ENCODE results near the gene ADGRV1.
"Not testable (repeated sequence)": the region's sequence is repeated elsewhere in the genome, so short reads cannot be mapped to it uniquely, and the experiment has no call there.

Gene ADGRV1

DNA sequence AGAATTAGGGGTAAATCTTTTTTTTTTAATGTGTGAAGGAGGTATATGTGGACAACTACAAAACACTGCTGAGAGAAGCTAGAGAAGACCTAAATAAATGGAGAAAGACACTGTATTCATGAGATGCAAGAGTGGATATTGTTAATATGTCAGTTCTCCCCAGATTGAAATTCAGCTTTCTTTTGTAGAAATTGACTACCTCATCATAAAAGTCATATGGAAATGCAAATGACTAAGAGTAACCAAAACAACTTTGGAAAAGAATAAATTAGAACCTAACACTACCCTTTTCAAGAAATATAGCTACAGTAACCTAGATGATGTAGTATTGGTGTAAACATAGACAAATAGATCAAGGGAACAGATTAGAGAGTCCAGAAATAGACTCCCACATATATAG, 400.7 kb downstream of the ADGRV1 start:
- no peak for DNase-seq

DNA sequence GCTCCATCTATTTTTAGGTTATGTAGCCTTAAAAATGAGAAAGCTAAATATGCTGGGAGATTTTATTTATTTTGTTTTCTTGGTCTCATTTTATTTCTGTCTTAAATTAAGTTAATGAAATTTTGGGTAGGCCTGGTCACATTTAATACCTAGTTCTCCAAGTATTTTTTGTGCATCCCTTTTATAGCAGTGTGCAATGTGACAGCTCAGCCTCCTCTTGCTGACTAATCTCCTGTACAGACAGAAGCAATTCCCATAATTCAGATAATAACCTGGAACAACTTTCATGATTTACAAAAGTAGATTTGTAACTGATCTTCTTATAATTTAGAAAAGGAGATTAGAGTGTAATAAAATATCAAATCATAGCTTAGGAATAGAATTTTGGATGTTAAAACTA, 403.9 kb downstream of the ADGRV1 start:
- DNase-seq = no peak

DNA sequence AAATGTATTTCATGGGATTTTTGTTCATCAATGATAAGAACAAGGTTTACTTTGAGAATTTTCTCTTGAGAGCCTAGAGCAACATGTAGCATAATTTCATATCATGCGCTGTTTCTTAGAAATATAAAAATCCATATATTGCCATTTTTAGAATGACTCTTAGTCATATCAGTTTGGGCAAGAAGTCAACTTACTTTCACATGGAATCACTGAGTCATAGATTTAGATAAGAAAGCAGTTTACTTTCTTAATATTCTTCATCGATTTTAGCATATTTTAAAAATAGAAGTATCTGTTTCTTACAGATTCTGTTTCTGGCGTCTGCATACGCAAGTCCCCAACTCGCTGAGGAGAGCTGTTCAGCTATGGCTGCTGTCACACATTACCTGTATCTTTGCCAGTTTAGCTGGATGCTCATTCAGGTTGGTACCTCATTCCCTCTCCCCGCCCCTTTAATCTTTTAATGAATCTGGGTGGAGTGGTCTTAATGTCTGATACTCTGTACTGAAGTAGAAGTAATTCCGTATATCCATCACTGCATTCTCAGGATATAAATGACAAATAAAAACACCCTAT, 406.6 kb downstream of the ADGRV1 start:
- DNase-seq = no peak

DNA sequence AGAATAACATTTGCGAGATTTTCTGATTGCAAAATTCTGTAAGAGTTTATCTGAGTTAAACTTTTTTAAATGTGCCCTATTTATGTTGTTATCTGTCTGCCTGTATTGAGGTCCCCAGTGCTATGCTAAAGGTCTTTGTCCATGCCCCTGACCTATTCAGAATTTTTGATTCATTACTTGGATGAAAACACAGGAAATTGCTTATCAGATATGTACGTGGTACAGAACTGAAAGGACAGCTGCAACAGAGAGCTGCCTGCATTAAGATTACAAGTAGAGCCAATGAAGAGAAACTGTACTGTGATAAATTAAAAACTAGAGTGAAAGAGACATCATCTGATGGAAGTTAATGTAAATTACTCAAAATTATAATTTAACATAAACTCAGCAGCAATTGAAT, 408.8 kb downstream of the ADGRV1 start:
- DNase-seq = no peak

DNA sequence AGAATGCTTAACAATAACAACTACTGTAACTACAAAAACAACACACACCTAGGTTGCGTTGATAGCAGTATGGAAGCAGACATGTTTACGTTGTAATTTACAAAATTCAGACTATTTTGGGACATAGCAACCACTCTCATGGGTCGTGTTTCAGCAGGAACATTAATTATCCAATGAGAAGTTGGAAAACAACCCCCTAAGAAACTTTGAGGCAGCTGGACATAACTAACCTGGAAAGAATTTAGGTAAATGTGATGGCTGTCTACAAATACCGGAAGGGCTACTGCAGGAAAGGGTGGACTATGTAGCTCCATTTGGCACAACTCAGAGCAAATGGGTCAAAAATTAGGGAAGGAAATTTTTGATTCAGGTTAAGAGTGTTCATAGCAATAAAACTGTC, 409.3 kb downstream of the ADGRV1 start:
- DNase-seq = no peak

DNA sequence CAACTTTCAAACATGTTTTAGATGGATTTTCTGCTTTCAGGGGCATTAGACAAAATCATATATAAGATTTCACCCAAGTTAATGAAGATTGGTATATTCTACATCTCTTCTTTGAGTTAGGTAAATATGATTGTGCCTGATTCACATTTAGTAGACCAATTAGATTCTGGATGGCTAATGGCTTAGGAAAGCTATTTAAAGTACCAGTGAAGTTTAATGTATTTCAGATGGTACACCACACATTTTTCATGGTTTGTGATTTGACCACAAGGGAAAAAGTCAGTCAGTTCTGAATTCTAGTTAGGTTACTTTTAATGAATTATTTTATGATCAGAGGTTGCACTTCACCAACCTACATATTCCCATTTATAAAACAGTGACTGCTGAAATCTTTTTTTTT, 409.7 kb downstream of the ADGRV1 start:
- DNase-seq = no peak

DNA sequence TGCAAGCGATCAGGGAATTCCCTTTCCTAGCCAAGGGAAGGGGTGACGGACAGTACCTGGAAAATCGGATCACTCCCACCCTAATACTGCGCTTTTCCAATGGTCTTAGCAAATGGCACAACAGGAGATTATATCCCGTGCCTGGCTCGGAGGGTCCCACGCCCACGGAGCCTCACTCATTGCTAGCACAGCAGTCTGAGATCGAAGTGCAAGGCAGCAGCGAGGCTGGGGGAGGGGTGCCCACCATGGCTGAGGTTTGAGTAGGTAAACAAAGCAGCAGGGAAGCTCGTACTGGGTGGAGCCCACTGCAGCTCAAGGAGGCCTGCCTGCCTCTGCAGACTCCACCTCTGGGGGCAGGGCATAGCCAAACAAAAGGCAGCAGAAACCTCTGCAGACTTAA, 411.3 kb downstream of the ADGRV1 start:
- DNase-seq = not testable (repeated sequence)

DNA sequence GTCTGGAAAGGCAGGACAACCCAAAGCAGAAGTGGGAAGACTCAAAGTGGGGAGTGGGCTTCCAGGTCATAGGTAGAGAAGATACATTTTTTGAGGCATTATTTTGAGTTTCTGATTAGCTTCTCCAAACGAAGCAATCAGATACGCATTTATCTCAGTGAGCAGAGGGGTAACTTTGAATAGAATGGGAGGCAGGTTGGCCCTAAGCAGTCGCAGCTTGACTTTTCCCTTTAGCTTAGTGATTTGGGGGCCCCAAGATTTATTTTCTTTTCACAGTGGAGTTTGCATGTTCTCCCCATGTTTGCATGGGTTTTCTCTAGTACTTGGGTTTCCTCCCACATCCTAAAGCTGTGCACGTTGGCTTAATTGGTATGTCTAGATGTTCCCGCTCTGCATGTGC, 422.6 kb downstream of the ADGRV1 start:
- DNase-seq = no peak

DNA sequence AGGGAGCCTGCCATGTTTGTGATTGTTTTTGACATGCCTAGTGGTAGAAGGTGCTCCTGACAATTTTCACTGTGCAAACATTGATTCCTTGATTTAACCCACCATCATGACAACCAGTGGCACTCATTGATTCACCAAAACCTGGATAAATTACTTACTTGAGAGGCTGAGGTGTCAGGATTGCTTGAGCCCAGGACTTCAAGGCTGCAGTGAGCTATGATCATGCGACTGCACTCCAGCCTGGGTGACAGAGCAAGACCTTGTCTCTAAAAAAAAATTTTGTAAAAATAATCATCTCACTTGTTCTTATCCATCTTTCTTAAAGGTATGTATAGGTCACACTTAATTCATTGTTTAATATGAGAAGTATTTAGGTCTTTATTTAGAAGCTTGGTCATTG, 423.2 kb downstream of the ADGRV1 start:
- DNase-seq = no peak

DNA sequence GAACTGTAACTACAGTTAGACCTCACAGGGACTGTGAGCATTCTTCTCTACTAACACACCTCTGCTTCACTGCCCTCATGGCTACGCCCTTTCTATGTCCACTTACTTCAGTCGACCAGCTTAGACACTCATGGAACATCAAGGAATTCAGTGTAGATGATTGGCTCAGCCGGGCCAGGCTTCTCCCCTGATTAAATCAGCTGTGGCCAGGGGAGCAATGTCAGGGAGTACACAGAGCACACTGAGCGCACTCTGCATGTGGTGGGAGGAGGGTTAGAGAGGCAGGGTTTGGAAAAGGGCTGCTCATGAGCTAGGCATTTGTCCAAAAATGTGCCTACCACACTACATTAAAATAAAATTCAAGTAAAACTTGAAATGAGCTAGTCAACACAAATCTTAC, 424.0 kb downstream of the ADGRV1 start:
- DNase-seq = no peak

DNA sequence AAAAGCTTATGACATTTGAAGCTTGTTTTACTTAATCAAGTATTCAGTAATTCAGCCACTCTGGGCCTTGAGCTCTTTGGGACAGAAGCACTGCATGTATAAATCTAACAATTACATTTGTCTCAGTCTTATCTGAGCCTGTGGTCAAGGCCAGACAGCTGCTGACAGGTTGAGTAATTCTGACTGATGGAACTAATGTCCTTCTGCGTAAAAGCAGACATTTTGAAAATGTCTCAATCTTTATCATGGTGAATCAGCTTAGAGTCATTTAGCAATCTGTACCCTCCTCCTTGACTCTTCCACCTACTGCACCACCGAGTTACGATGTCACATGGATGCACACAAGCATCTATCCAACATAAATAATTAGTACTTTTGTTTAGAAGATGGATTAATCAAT, 424.6 kb downstream of the ADGRV1 start:
- DNase-seq = no peak

DNA sequence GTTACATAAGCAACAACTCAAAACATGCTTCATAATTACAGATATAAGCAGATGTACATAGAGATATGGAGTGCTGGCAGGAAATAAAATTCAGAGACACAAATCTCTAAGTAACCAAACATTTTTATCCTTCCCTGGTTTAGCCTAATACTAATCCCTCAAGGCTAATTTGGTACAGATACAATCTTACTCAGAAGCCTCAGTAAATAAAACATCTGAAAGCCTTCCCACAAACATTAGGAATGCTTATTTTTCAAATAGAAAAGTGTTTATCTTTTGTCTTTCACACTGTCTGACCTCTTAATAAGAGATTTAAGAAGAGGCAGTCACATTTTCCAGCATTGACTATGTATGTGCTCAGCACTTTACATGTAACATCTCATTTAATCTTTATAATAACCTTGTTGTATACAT, 425.1 kb downstream of the ADGRV1 start:
- no peak for DNase-seq

DNA sequence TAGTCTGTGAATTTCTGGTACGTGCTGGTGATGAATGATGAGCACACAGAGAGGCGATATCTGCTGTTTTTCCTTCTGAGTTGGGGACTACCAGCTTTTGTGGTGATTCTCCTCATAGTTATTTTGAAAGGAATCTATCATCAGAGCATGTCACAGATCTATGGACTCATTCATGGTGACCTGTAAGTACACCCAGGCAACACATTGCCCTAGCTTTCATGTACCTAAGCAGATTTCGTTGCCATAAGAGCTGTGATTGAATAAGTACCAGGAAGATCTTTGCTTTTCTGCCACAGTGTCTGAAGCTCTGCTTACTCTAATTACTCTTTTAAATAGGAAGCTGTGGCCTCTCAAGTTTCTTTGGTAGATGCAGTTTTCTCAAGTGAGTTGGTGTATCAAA, 426.7 kb downstream of the ADGRV1 start:
- DNase-seq = no peak

DNA sequence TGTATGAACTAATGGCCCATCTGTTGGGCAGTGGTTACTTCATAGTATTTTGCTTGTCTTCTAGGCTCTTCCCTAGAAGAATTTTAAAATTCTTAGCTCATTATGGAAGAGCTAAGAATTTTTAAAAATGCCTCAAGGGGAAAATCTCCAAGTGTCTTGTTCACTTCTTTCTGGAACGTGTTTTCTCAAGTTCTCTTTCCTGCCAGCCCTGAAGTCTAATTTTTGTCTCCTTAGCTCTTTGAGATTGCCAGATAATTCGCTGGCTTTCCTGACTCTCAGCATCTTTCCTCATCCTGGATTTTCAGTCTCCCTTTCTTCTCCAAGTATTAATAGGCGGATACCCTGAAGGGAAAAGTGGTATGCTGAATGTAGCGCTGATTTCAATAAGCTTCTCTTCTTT, 429.1 kb downstream of the ADGRV1 start:
- no peak for DNase-seq

DNA sequence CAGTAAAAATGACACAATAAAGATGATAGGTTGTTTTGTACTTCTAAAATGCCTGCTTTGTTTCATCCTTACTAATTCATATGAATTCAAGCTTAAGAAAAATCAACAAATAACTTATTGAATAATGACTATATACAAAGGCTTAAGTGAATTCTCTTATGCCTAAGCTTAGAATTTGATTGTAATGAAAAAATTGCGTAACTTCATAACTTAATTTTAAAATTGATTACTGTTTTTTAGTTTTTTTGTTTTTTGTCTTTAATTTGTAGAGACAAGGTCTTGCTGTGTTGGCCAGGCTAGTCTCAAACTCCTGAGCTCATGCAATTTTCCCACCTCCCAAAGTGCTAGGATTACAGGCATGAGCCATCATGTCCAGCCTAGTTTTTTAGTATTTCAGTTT, 432.6 kb downstream of the ADGRV1 start:
- no peak for DNase-seq

DNA sequence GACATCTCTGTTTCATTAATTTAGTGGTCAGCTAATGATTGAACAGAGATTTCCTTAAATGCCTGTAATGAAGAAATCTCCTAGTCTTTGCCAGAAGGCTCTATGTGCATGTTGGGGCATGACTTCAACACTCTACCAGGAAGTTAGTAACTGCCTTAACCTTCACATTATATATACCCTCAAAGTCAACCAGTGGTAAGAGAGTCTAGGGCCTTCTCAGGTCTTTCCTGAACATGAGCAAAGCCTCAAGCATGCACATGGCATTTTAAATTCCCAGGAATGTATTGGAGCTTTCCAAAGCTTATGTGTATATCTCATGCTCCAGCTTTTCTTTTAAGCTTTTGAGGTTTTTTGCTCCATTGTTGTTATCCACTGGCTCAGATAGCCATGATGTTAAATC, 436.2 kb downstream of the ADGRV1 start:
- no peak for DNase-seq

DNA sequence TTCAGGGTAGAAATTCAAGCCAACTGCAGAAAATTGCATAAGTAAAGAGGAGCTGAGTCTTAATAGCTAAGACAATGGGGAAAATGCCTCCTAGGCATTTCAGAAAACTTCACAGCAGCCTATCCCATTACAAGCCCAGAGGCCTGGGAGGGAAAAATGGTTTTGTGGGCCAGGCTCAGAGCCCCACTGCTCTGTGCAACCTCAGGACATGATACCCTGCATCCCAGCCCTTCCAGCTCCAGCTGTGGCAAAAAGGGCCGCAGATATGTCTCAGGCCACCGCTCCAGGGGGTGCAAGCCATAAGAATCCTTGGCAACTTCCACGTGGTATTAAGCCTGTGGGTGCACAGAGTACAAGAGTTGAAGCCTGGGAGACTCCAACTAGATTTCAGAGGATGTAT, 437.5 kb downstream of the ADGRV1 start:
- no peak for DNase-seq

DNA sequence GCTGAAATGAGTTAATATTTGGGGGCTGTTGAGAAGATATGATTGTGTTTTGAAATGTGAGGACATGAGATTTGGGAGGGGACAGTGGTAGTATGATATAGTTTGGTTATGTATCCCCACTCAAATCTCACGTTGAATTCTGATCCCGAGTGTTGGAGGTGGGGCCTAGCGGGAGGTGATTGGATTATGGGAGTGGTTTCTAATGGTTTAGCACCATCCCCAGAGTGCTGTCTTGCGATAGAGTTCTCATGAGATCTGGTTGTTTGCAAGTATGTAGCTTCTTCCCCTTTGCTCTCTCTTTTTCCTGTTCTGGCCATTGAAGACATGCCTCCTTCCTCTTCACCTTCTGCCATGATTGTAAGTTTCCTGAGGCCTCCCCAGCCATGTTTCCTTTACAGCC, 438.5 kb downstream of the ADGRV1 start:
- DNase-seq = no peak

DNA sequence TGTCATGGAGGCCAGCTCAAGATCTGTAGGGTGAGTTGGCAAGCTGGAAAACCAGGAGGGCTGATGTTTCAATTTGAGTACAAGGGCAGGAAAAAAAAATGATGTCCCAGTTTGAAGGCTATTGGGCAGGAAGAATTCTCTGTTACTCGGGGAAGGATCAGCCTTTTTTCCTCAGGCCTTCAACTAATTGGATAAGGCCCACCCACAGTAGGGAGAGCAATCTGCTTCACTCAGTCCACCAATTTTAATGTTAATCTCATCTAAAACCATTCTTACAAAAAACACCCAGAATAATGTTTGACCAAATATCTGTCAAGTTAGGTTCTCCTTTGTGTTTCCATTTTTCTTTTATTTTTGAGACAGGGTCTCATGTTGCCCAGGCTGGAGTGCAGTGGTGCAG, 442.1 kb downstream of the ADGRV1 start:
- no peak for DNase-seq

DNA sequence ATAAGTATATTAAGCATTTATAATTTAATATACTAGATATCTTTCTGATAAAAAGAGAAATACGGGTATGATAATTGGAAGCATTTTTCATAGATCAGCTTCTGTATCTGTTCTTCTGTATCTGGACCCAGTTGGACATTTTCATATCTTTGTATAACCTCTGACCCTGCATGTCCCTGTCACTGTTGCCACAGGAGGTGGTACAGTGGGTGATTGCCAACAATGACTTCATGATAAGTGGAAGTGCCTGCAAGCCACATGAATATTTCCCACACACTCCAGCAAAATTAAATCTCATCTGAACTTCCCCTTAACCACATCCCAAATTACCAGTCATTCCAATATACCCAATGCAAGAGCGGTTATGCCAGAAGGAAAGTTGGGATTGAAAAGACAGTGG, 448.1 kb downstream of the ADGRV1 start:
- DNase-seq = no peak

DNA sequence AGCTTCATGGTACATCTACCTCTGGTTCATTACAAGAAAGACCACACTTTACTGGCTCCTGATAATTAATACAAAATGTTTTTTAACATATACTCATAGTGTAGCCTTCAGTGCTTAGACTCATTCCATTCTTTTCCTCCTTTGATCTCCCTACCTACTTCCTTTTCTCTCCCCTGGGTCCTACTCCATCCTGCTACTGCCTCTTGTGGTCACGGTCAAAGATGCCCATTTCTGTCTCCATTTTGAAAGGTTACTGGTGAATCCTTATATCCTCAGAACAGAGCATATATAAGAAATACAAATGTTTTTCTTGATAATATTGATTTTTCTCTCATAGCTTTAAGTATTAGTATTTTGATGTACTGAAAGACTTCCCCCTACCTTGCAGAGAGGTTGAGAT, 448.7 kb downstream of the ADGRV1 start:
- no peak for DNase-seq

DNA sequence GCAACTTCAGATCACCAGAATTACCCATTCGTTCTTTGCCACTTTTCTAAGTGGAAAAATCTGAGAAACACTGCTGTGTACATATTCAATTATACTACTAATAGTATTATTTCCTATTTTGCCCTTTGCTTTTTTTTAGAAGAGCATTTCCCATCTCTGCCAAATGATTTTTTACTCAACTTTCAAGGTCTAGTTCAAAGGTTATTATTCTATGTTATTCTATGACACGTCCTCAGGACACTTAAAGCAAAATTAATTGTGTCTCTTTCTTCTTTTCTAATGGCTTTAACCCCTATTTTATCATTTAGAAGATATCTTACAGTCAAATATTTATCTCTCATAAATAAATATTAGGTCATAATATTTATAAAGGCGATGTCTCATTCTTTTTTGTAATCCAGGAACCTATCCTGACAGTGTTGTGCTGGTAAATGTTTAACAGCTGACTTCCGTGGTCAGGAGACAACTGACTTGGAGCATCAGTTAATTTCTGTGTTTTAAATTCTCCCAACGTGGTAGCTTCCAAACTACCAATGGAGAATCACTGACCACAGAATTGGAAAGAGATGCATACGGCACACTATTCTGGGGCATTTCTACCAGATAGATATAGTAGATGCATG, 449.3 kb downstream of the ADGRV1 start:
- DNase-seq = no peak

DNA sequence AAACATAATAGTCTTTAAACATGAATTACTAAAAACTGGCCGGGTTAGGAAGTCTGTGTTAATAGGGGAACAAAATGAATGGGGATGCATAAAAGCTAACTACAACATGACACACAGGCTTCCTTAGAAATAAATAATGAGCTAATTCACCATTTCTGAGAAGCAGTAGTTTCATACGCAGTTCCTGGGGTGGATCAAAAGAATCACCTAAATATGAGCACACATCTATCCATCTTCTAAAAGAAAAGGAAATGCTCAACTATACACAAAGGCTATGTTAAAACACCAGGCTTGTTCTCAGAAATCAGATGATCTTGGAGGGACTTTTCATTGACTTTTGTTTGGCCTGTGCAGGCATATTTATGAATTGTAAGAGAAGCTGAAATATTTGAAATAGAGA, 451.5 kb downstream of the ADGRV1 start:
- DNase-seq = no peak

DNA sequence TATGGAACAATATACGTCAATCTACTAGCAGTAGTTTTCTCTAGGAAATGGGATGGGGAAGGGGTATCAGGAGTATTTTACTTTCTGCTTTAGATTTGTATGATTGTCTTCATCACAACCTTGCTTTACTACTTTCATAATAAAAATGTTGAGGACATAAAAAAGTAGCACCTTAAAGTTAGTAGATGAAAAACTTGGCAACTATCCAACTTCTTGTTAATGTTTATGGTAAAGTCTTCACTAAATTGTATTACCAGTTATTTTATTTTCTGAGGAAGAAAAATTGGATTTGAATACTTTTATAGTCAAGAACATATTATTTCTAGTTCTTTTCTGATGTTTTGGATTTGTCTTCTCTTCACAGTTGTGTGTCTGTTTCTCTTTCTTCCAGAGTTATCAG, 452.4 kb downstream of the ADGRV1 start:
- DNase-seq = no peak

DNA sequence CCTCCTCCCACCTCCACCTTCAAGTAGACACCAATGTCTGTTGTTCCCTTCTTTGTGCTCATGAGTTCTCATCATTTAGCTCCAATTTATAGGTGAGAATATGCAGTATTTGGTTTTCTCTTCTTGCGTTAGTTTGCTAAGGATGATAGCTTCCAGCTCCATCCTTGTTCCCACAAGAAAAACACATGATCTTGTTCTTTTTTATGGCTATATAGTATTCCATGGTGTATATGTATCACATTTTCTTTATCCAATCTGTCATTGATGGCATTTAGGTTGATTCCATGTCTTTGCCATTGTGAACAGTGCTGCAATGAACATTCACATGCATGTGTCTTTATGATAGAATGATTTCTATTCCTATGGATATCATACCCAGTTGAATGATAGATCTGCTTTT, 454.3 kb downstream of the ADGRV1 start:
- not testable (repeated sequence) for DNase-seq

DNA sequence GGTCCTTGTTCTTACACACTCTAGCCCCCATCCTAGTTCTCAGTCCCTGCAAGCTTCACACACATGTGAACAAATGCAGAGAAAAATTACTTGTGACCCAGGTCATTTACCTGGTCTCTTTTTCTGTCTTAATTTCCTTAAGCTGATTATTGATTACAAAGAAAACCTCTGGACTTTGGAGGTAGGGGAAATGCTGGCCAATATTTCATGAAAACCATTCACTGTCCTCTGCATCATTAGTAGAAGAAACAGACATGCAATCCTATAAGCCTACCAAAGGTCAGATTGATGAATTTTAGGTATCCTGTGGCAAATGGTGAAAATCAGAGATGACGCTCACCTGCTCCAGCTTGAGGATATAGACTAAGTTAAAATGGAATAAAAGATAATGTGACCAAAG, 457.7 kb downstream of the ADGRV1 start:
- no peak for DNase-seq

Measured in NCI-H1105 (cell line).